Ectodermal cell (in vitro differentiated cells): ENCODE measurements around the gene OR2V1. TPM values are rescaled to one million over a fixed set of nuclear protein-coding genes. Genes with fewer than 3 reads are reported as not detected.
"Not testable (repeated sequence)": the region's sequence is repeated elsewhere in the genome, so short reads cannot be mapped to it uniquely, and the experiment has no call there.

Source experiments
- H3K27ac ChIP-seq: 2 replicates; pipeline ENCODE4 v1.7.0; 2013; ENCODE audit warnings: mild to moderate bottlenecking, low read depth, low read length; ENCODE audit not compliant: insufficient read depth, poor library complexity, severe bottlenecking
- H3K27me3 ChIP-seq: 2 replicates; pipeline ENCODE4 v1.7.0; 2013; ENCODE audit warnings: mild to moderate bottlenecking, low read length; ENCODE audit not compliant: insufficient read depth, control insufficient read depth, poor library complexity, severe bottlenecking
- H3K36me3 ChIP-seq: one replicate; pipeline ENCODE4 v1.7.0; 2013; ENCODE audit warnings: low read length; ENCODE audit not compliant: control insufficient read depth, insufficient read depth
- H3K4me1 ChIP-seq: one replicate; pipeline ENCODE4 v1.7.0; 2013; ENCODE audit warnings: low read length; ENCODE audit not compliant: control insufficient read depth, insufficient read depth
- H3K4me3 ChIP-seq: 2 replicates; pipeline ENCODE4 v1.7.0; 2013; ENCODE audit warnings: low read depth, low read length, control low read depth; ENCODE audit not compliant: insufficient read depth
- H3K9me3 ChIP-seq: 2 replicates; pipeline ENCODE4 v1.7.0; 2013; ENCODE audit warnings: mild to moderate bottlenecking, low read length, moderate library complexity; ENCODE audit not compliant: control insufficient read depth
- WGBS, 2 experiments: methylation state at CpG; one replicate each; pipeline ENCODE4 v1.1.7; 2013; ENCODE audit warnings: missing lambda C conversion rate in 2 of 2; 5-methylcytosine and 5-hydroxymethylcytosine counted together
- polyA plus RNA-seq, 4 experiments: library from polyadenylated mRNA; stranded (reverse); fragments of 50-300 nt; gene quantifications; one replicate each; pipeline ENCODE4 v1.2.3, GENCODE V29; 2013

Gene OR2V1
- not detected for polyA plus RNA-seq (2013, experiment 1 of 4)
- polyA plus RNA-seq (2013, experiment 2 of 4), result not detected
- not detected for polyA plus RNA-seq (2013, experiment 3 of 4)
- polyA plus RNA-seq (2013, experiment 4 of 4), result not detected

GRCh38 chr5:181130832-181131496 is at the start of gene OR2V1:
TSS of gene OR2V1 (minus strand) at chr5:181131169. CDS start at chr5:181125304, 5,865 bp downstream.
- Histone ChIP-seq H3K9me3 (no peaks in the 10 kb centered on the region), H3K27ac (no peak within 1 kb of the TSS), H3K4me1 (no peaks in the 10 kb centered on the region), H3K27me3 (no peaks in the 10 kb centered on the region), H3K4me3 (no peak within 1 kb of the TSS), H3K36me3 (no peaks in the 10 kb centered on the region)
- WGBS, 2 experiments, result 77 to 82% methylated on average over 14 of the region's 14 CpGs

- not testable (repeated sequence) for H3K4me1 ChIP-seq, H3K27ac ChIP-seq, H3K4me3 ChIP-seq, H3K36me3 ChIP-seq, H3K9me3 ChIP-seq
- 80% methylated on average over 14 of the region's 14 CpGs for WGBS, 2 experiments
- peaks cover 27% of the 10 kb centered on the region for H3K27me3 ChIP-seq
Observed at GRCh38 chr5:181177559-181177958, 46.6 kb upstream of the OR2V1 start.

- 77 to 85% methylated on average over 3 of the region's 3 CpGs for WGBS, 2 experiments
- no peaks in the 10 kb centered on the region for H3K4me1 ChIP-seq
- H3K27ac ChIP-seq, result no peak overlapping the region
- H3K36me3 ChIP-seq, result no peaks in the 10 kb centered on the region
- no peaks in the 10 kb centered on the region for H3K9me3 ChIP-seq
- H3K27me3 ChIP-seq, result peaks cover 39% of the 10 kb centered on the region
- H3K4me3 ChIP-seq, result no peak overlapping the region
Observed at GRCh38 chr5:181176254-181176952, 45.4 kb upstream of the OR2V1 start.

GRCh38 chr5:181173420-181174342 is 42.7 kb upstream of the OR2V1 start:
- peaks cover 66% of the 10 kb centered on the region for H3K27me3 ChIP-seq

GRCh38 chr5:181173027-181173419 is 42.1 kb upstream of the OR2V1 start:
- no peaks in the 10 kb centered on the region for H3K36me3 ChIP-seq
- no peak overlapping the region for H3K4me3 ChIP-seq
- no peaks in the 10 kb centered on the region for H3K9me3 ChIP-seq
- H3K4me1 ChIP-seq, result peaks cover 3% of the 10 kb centered on the region
- 29% methylated on average over 11 of the region's 11 CpGs for WGBS, 2 experiments
- peaks cover 72% of the 10 kb centered on the region for H3K27me3 ChIP-seq
- H3K27ac ChIP-seq, result no peak overlapping the region

More at GRCh38 chr5:181173420-181174342, 42.7 kb upstream of the OR2V1 start:
- H3K36me3 ChIP-seq, result no peaks in the 10 kb centered on the region
- no peak overlapping the region for H3K27ac ChIP-seq
- H3K4me1 ChIP-seq, result peaks cover 3% of the 10 kb centered on the region
- H3K9me3 ChIP-seq, result no peaks in the 10 kb centered on the region
- WGBS, 2 experiments, result 2% methylated on average over 50 of the region's 50 CpGs
- H3K4me3 ChIP-seq, result peak overlapping the region; percentile 32

GRCh38 chr5:181171782-181172181 is 40.8 kb upstream of the OR2V1 start:
- Histone ChIP-seq H3K4me1 (peaks cover 3% of the 10 kb centered on the region), H3K9me3 (no peaks in the 10 kb centered on the region), H3K4me3 (no peak overlapping the region), H3K36me3 (no peaks in the 10 kb centered on the region), H3K27ac (no peak overlapping the region), H3K27me3 (peaks cover 84% of the 10 kb centered on the region)
- WGBS, 2 experiments, result 45 to 56% methylated on average over 2 of the region's 3 CpGs

- Histone ChIP-seq H3K4me1 (peaks cover 3% of the 10 kb centered on the region), H3K27me3 (peaks cover 84% of the 10 kb centered on the region), H3K9me3 (no peaks in the 10 kb centered on the region), H3K4me3 (no peak overlapping the region), H3K27ac (no peak overlapping the region), H3K36me3 (no peaks in the 10 kb centered on the region)
- WGBS, 2 experiments, result 71 to 76% methylated on average over 6 of the region's 6 CpGs
Observed at GRCh38 chr5:181170996-181171395, 40.0 kb upstream of the OR2V1 start.

GRCh38 chr5:181170237-181170825 is 39.4 kb upstream of the OR2V1 start:
- no peaks in the 10 kb centered on the region for H3K9me3 ChIP-seq
- peaks cover 3% of the 10 kb centered on the region for H3K4me1 ChIP-seq
- no peaks in the 10 kb centered on the region for H3K36me3 ChIP-seq
- peaks cover 81% of the 10 kb centered on the region for H3K27me3 ChIP-seq
- H3K4me3 ChIP-seq, result peak overlapping the region; percentile 40
- H3K27ac ChIP-seq, result no peak overlapping the region
- WGBS, 2 experiments, result 9% methylated on average over 33 of the region's 33 CpGs

- H3K27ac ChIP-seq, H3K4me1 ChIP-seq, H3K36me3 ChIP-seq, H3K9me3 ChIP-seq: not testable (repeated sequence)
- Histone ChIP-seq H3K27me3 (peaks cover 79% of the 10 kb centered on the region), H3K4me3 (peak overlapping the region; percentile 40)
- 1% methylated on average over 47 of the region's 50 CpGs for WGBS, 2 experiments
Observed at GRCh38 chr5:181169459-181170236, 38.7 kb upstream of the OR2V1 start.
